HG02571 (cell line): ENCODE data around the gene ST8SIA1.
"Not testable (repeated sequence)": the region's sequence is repeated elsewhere in the genome, so short reads cannot be mapped to it uniquely, and the experiment has no call there.

Source experiments
- ATAC-seq: cut with Tn5 transposase; IDR thresholded peaks from one replicate; pipeline ENCODE4 v1.9.1; 2021; ENCODE audit warnings: mild to moderate bottlenecking, moderate library complexity; ENCODE audit not compliant: unreplicated experiment

Gene ST8SIA1

DNA sequence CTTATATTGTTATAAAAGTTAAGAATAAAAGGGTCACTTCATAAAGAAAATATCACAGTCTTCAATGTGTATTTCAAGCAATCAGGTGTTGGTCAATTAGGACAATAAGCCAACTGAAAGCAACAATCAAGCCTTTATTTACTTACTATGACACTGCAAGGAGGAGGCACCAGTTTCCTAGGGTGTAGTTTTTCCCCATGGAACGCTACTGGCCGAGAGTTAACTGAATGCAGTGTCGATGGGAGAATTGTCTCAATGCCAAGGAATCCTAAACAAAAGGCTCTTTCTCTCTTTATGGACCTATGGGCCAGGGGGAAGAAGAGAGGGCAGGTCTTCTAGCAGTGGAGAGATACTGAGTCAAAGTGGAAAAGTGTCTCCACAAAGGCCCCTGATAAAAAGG is 146.1 kb downstream of the ST8SIA1 start:
- no peak for ATAC-seq

DNA sequence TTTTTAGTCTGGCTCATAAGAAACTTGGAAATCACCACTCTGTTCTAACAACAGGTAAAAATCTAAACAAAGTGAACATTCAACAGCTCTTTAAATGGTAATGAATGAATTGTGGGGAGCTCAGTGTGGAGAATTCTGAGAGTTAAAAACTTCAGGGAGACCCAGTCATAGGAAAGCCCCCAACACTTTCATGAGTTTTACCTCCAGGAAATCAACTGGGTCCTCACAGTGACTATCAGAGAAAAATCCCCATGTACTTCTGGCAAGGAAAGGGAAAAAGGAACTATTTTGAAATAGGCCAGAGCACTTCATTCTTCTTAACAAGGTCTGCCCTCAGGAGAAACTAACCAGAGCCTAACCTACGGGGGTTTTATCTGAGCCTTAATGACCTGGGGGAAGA is 153.8 kb downstream of the ST8SIA1 start:
- ATAC-seq: no peak

DNA sequence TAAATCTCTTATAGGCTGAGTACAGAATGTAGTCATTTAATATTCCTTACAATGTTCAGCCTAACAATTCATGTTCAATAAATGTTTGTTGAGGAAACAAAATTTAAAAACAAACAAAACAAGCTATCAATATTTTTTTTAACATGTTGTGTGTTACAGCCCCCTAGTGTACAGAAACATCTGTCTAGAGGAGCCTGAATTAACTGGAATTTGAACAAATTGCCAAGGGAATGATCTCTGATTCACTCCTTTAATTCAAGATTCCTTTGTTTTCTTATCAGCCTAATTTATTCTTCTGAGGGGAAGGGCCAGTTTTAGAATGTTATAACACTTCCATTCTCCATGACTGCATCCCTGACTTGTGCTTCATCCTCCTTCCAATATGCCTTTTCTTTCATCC is 161.3 kb downstream of the ST8SIA1 start:
- ATAC-seq: no peak

DNA sequence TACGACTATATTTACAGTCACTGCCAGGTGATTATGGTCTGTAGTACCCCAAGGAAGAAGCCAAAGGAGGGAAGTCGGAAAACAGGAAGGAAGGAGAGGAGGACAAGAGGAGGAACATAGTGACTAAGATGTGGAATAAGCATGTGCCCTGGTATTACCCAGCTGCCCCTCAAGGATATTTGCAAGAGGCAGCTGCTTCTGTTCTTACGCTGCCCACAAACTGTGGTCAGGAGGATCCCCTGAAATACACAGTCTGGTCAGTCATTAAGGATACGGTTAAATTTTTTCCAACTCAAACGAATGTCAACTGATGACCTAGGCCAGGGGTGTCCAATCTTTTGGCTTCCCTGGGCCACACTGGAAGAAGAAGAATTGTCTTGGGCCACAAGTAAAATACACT is 162.0 kb downstream of the ST8SIA1 start:
- ATAC-seq: no peak

DNA sequence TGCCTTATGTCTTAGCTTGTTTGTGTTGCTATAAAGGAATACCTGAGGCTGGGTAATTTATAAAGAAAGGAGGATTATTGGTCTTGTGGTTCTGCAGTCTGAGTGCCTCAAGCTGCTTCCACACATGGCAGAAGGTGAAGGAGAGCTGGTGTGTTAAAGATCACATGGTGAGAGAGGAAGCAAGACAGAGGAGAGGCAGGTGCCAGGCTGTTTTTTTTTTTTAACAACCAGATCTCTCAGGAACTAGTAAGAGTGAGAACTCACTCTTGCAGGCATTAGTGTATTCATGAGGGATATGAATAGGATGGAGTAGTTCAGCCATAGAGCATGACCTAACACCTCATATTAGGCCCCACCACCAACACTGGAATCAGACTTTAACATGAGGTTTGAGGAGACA is 165.1 kb downstream of the ST8SIA1 start:
- ATAC-seq: no peak

DNA sequence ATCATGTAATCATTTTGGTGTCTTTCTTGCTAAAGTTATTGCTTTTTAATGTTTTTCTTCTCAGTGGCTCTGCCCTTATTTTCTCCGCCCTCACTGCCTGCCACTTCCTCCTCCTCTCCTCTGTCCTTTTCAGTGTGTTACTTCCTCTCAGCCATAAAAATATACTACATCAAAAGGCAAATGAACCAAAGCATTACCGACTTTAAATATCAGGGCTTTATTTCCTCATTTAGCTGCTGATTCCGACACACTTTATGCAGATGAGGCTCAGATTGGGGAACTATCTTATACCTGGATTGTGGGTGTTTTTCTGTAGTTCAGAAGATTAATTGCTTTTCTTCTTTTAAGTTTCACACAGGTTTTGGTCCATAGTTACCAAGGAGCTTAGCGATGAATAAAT is 170.4 kb downstream of the ST8SIA1 start:
- no peak for ATAC-seq

DNA sequence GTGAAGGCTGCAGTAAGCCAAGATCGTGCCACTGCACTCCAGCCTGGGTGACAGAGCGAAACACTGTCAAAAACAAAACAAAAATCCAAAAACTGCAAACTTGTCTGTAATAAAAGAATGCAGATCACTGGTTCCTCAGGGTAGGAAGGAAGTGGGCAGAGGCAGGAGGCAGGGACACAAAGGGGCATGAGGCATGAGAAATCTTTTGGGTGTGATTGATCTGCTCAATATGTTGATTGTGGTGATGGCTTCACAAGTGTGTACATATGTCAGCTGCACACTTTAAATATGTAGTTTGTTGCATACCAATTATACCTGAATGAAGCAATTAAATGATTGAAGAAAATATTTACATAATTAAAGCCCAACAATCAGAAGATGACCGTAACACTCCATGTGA is 170.9 kb downstream of the ST8SIA1 start:
- no peak for ATAC-seq

DNA sequence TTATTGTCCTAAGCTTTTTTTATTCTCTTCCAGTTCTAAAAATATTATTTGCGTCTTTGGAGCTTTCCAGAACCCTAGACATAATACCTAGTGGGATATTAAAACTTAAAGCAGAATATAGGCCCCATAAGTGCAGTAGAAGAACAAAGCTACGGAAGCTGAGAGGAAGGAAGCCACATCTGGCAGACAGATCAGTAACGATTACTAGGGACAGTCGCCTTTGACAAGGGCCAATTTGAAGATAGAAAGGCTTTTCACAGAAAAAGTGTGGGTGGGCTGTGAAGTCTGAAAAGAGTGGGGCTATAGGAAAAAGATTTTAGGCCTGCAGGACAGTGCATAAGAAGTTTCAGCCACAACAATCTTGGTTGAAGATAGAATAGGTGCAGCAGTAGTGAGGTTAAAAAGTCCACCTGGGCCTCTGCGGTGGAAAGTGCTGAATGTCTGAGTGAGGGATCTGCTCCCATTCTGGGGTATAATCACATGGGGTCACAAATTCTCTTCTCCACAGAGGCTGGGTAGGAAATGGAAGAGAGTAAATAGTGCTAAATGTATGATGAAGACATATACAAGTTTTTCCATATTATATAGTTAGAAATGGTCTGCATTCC is 174.0 kb downstream of the ST8SIA1 start:
- ATAC-seq: no peak

DNA sequence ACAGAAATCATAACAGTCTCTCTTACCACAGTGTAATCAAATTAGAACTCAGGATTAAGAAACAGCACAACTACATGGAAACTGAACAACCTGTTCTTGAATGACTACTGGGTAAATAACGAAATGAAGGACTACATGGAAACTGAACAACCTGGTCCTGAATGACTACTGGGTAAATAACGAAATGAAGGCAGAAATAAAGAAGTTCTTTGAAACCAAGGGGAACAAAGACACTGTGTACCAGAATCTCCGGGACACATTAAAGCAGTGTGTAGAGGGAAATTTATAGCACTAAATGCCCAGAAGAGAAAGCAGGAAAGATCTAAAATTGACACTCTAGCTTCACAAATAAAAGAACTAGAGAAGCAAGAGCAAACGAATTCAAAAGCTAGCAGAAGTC is 185.2 kb downstream of the ST8SIA1 start:
- ATAC-seq: not testable (repeated sequence)

DNA sequence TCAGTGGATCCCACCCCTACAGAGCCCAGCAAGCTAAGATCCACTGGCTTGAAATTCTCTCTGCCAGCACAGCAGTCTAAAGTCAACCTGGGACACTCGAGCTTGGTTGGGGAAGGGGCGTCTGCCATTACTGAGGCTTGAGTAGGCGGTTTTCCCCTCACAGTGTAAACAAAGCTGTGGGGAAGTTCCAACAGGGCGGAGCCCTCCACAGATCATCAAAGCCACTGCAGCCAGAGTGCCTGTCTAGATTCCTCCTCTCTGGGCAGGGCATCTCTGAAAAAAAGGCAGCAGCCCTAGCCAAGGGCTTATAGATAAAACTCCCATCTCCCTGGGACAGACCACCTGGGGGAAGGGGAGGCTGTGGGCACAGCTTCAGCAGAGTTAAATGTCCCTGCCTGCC is 187.8 kb downstream of the ST8SIA1 start:
- not testable (repeated sequence) for ATAC-seq
